NT2/D1 (cell line): Measurements from ENCODE around the gene PNPT1.

Source experiments
- YY1 ChIP-seq: IDR thresholded peaks from 2 replicates; pipeline ENCODE4 v1.6.1; 2011; ENCODE audit not compliant: insufficient read length, insufficient read depth
- ZNF274 ChIP-seq: IDR thresholded peaks from 2 replicates; pipeline ENCODE4 v1.6.1; 2011; ENCODE audit warnings: mild to moderate bottlenecking, low read depth, low read length

DNA sequence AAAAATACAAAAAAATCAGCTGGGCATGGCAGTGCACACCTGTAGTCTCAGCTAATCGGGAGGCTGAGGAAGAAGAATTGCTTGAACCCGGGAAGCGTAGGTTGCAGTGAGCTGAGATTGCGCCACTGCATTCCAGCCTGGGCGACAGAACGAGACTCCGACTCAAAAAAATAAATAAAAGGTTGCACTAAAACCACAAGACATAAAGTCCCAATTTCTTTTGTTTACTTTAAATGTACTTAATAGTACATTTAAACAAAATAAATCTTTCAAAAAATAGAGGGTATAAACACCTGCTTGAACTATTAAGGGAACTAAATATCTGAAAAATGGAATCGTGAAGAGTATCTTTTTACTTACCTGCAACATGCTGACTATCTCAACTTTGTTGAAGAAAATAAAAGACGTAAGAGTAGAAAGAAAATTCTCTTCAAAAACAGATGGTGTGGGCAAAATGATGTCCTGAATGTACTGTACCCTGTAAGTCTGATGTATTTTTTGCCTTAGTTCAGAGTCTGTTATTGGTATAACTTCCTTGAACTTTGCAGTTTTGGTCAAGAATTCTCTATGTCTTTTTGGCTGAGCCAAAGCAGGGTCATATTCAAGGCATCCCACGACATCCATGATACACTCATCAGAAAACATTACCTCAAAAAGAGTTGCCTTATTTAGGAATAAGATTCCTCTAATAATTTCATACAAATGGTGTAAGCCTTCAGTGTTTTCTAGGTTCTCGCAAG, 95.4 kb downstream of the PNPT1 start:
- TF ChIP-seq YY1 (no peak), ZNF274 (no peak)
